HCT116 (cell line): ENCODE measurements around the gene SEC23IP.
"Not testable (repeated sequence)": the region's sequence is repeated elsewhere in the genome, so short reads cannot be mapped to it uniquely, and the experiment has no call there.

Experiments
- CTCF ChIP-seq, 3 experiments: fragments of 200-600 bp in 1 of 3; sonication (generic) in 1 of 3; IDR thresholded peaks in 2 of 3; conservative IDR thresholded peaks in 1 of 3; 2 replicates each; pipeline ENCODE4 v1.5.1; 2012 to 2017; ENCODE audit warnings: low read depth in 2 of 3, low read length in 2 of 3, antibody characterized with exemption in 1 of 3, borderline replicate concordance in 1 of 3, control low read depth in 1 of 3, mild to moderate bottlenecking in 1 of 3, mixed read lengths in 1 of 3, mixed run types in 1 of 3, moderate library complexity in 1 of 3; ENCODE audit not compliant: insufficient read depth in 1 of 3
- POLR2AphosphoS5 ChIP-seq: IDR thresholded peaks from 2 replicates; pipeline ENCODE4 v1.6.1; 2011; ENCODE audit warnings: mild to moderate bottlenecking, low read depth, low read length, moderate library complexity

DNA sequence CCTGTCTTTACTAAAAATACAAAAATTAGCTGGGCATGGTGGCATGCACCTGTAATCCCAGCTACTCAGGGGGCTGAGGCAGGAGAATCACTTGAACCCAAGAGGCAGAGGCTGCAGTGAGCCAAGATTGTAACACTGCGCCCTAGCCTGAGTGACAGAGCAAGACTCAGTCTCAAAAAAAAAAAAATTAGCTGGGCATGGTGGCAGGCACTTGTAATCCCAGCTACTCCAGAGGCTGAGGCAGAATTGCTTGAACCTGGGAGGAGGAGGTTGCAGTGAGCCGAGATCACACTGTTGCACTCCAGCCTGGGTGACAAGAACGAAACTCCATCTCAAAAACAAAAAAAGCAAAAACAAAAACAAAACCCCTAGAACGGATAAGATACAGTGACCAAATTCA, 23.1 kb upstream of the SEC23IP start:
- TF ChIP-seq CTCF (IDR thresholded peaks at IDR 0.05 in 2 of 3, conservative IDR thresholded peaks at IDR 0.05 in 1 of 3; ENCODE audit: borderline replicate concordance in 1 of 3, insufficient read depth in 1 of 3, low read depth in 2 of 3, low read length in 2 of 3); POLR2AphosphoS5: not testable (repeated sequence)
